Activated CD4-positive, alpha-beta memory T cell treated with anti-CD3 and anti-CD28 coated beads, Interleukin-2, amount 10 ng/mL, durations not matched to agents 7 days and 5 days (primary cell): Measurements from ENCODE around the gene NMNAT3. TPM values are rescaled to one million over a fixed set of nuclear protein-coding genes. Genes with fewer than 3 reads are reported as not detected.

Source experiments
- CTCF ChIA-PET: fragments of 350-600 bp; sonication (Branson Sonifier 250); formaldehyde crosslinking; loops from one replicate; lab custom pipeline; 2021; ENCODE audit warnings: antibody characterized with exemption, inconsistent platforms; lab: Charles Lee
- POLR2A ChIA-PET: fragments of 350-600 bp; sonication (Branson Sonifier 250); formaldehyde crosslinking; loops from one replicate; lab custom pipeline; 2021; ENCODE audit warnings: antibody characterized with exemption; lab: Charles Lee
- DNase-seq: peaks from one replicate; pipeline ENCODE4 v3.0.0-alpha.2; 2020
- H3K27ac Mint-ChIP-seq: one replicate; pipeline ENCODE4 v1.8.0; 2021; ENCODE audit warnings: mild to moderate bottlenecking, mixed read lengths
- H3K27me3 Mint-ChIP-seq: one replicate; pipeline ENCODE4 v1.8.0; 2021; ENCODE audit warnings: mixed read lengths
- H3K36me3 Mint-ChIP-seq: one replicate; pipeline ENCODE4 v1.8.0; 2021; ENCODE audit warnings: low read depth, mixed read lengths
- H3K4me1 Mint-ChIP-seq: one replicate; pipeline ENCODE4 v1.8.0; 2021; ENCODE audit warnings: mixed read lengths
- H3K4me3 Mint-ChIP-seq: one replicate; pipeline ENCODE4 v1.8.0; 2021; ENCODE audit warnings: mild to moderate bottlenecking, mixed read lengths
- H3K9me3 Mint-ChIP-seq: one replicate; pipeline ENCODE4 v1.8.0; 2021; ENCODE audit warnings: mixed read lengths
- total RNA-seq, 2 experiments: library from RNA; stranded (reverse); gene quantifications; one replicate each; pipeline ENCODE4 v1.2.3, GENCODE V29; 2021

The NMNAT3 gene
- total RNA-seq, 2 experiments from 2014 or later = 0.15 to 0.18 TPM

DNA sequence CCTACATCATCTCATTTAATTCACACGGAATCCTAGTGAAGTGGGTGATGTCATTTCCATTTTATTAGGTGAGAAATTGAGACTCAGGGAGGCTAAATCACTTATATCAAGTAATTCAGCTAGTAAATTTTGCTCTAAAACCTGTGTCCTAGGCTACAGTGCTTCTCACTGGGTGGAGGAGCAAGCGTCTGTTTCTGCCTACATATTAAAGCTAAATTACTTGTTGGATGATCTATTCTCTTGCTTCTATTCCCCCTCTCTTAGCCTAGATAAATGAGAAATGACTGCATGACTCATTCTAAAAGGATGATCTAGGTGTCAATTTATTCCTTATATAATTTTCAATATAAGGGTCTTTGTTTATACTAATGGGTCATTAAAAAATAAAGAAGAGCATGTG is 100.4 kb downstream of the NMNAT3 start:
- H3K4me3 Mint-ChIP-seq = no peak overlapping the region
- POLR2A ChIA-PET = no interaction called here
- no peak overlapping the region for H3K27ac Mint-ChIP-seq
- H3K4me1 Mint-ChIP-seq = no peaks in the 10 kb centered on the region
- DNase-seq = no peak
- CTCF ChIA-PET = no interaction called here
- no peaks in the 10 kb centered on the region for H3K36me3 Mint-ChIP-seq
- no peaks in the 10 kb centered on the region for H3K9me3 Mint-ChIP-seq
- peaks cover 2% of the 10 kb centered on the region for H3K27me3 Mint-ChIP-seq

GRCh38 chr3:139574026-139574947 is 103.5 kb downstream of the NMNAT3 start:
- Mint-ChIP-seq H3K4me3 (no peak overlapping the region), H3K27ac (no peak overlapping the region), H3K27me3 (peaks cover under 1% of the 10 kb centered on the region), H3K36me3 (no peaks in the 10 kb centered on the region), H3K9me3 (no peaks in the 10 kb centered on the region), H3K4me1 (no peaks in the 10 kb centered on the region)
- no peak for DNase-seq
- POLR2A ChIA-PET = no interaction called here
- CTCF ChIA-PET = no interaction called here

- Mint-ChIP-seq H3K9me3 (no peaks in the 10 kb centered on the region), H3K4me3 (no peak overlapping the region), H3K36me3 (no peaks in the 10 kb centered on the region), H3K27me3 (no peaks in the 10 kb centered on the region), H3K27ac (no peak overlapping the region), H3K4me1 (no peaks in the 10 kb centered on the region)
- POLR2A ChIA-PET = no interaction called here
- CTCF ChIA-PET = no interaction called here
- DNase-seq = no peak
These were observed 104.7 kb downstream of the NMNAT3 start for GRCh38 chr3:139572847-139573672.

DNA sequence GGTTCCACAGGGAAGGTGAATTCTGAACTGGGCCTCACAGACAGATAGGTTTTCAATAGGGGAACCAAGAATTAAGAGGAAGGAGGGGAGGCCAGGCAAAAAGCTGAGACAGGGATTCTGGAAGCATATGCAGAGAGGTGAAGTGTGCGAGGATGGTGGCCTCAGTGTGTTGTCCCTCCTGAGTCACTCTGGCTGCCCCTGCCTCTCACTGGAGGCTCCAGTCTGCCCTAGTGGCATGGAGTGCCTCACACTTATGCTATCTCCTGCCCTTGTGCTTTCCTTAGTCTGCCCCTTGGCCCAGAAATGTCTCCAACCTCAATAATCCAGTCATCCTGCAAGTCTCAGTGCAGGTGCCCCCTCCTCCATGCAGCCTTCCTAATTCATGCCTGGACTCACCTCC is 106.1 kb downstream of the NMNAT3 start:
- H3K4me1 Mint-ChIP-seq = no peaks in the 10 kb centered on the region
- no peak overlapping the region for H3K27ac Mint-ChIP-seq
- no peaks in the 10 kb centered on the region for H3K36me3 Mint-ChIP-seq
- ChIA-PET POLR2A (no interaction called here), CTCF (no interaction called here)
- no peaks in the 10 kb centered on the region for H3K9me3 Mint-ChIP-seq
- DNase-seq = no peak
- no peak overlapping the region for H3K4me3 Mint-ChIP-seq
- no peaks in the 10 kb centered on the region for H3K27me3 Mint-ChIP-seq

GRCh38 chr3:139564294-139564861 is 113.4 kb downstream of the NMNAT3 start:
- H3K9me3 Mint-ChIP-seq = no peaks in the 10 kb centered on the region
- no peak overlapping the region for H3K4me3 Mint-ChIP-seq
- ChIA-PET CTCF (no interaction called here), POLR2A (no interaction called here)
- no peak overlapping the region for H3K27ac Mint-ChIP-seq
- H3K4me1 Mint-ChIP-seq = no peaks in the 10 kb centered on the region
- no peaks in the 10 kb centered on the region for H3K36me3 Mint-ChIP-seq
- no peaks in the 10 kb centered on the region for H3K27me3 Mint-ChIP-seq
- no peak for DNase-seq

GRCh38 chr3:139561959-139562676 is 115.7 kb downstream of the NMNAT3 start:
- ChIA-PET CTCF (interaction anchor here (0.6 kb wide), 1 partner anchor 1035 kb away, joined by 3 read pairs; no protein-coding TSS in a partner anchor), POLR2A (no interaction called here)
- H3K4me1 Mint-ChIP-seq = no peaks in the 10 kb centered on the region
- no peak overlapping the region for H3K27ac Mint-ChIP-seq
- no peak overlapping the region for H3K4me3 Mint-ChIP-seq
- no peaks in the 10 kb centered on the region for H3K9me3 Mint-ChIP-seq
- DNase-seq = no peak
- no peaks in the 10 kb centered on the region for H3K36me3 Mint-ChIP-seq
- H3K27me3 Mint-ChIP-seq = no peaks in the 10 kb centered on the region

DNA sequence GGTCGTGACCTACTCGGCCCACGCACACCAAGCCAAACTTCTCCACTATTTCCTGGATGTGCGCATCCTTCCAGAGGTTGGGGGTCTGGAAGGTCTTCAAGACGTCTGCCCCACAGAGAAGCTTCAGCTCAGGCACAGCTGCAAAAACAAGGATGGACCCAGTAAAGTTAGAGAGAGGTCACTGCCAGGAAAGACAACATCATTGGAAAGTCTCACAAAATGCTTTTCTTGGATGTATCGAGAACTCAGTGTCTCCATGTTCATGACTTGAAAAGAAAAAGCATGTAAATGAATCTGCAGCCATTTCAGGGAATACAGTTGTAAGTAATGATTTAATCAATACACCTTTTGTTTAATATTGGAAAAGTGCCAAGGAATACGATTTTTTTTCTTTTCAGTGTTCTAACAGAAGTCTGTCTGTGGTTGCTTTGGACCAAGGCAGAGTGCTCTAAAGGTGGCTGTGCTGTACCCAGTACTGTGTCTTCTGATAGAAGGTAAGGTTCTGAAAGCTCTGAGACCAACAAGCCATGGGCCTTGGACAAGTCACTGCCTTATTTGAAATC is 116.4 kb downstream of the NMNAT3 start:
- no peak overlapping the region for H3K27ac Mint-ChIP-seq
- H3K27me3 Mint-ChIP-seq = peaks cover 2% of the 10 kb centered on the region
- no peaks in the 10 kb centered on the region for H3K9me3 Mint-ChIP-seq
- H3K4me1 Mint-ChIP-seq = no peaks in the 10 kb centered on the region
- DNase-seq = no peak
- no peaks in the 10 kb centered on the region for H3K36me3 Mint-ChIP-seq
- CTCF ChIA-PET = interaction anchor here (0.6 kb wide), 1 partner anchor 1034 kb away, joined by 3 read pairs; no protein-coding TSS in a partner anchor
- POLR2A ChIA-PET = no interaction called here
- H3K4me3 Mint-ChIP-seq = no peak overlapping the region

GRCh38 chr3:139560411-139560810 is 117.4 kb downstream of the NMNAT3 start:
- Mint-ChIP-seq H3K4me1 (no peaks in the 10 kb centered on the region), H3K4me3 (no peak overlapping the region), H3K27ac (no peak overlapping the region), H3K27me3 (peaks cover 6% of the 10 kb centered on the region), H3K9me3 (no peaks in the 10 kb centered on the region), H3K36me3 (no peaks in the 10 kb centered on the region)
- DNase-seq = no peak
- ChIA-PET POLR2A (no interaction called here), CTCF (no interaction called here)

DNA sequence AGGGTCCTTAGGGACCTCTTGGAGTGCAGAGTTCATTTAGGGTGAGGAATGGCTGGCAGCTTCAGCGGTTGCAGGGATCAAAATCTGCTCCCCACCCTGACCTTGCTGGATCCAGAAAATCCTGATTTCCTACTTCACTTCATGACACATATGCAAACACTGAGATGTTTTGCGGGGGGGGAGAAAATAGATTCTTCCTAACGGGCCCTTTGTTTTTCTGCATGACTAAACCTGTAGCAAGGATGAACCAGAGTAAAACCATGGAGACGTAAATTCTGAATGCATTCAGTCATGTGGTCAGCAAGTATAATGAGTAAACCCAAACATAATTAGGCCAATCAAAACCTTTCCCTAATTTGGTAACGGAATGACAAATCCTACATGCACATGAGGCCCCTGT is 118.2 kb downstream of the NMNAT3 start:
- Mint-ChIP-seq H3K27me3 (peaks cover 6% of the 10 kb centered on the region), H3K4me3 (no peak overlapping the region), H3K36me3 (no peaks in the 10 kb centered on the region), H3K9me3 (no peaks in the 10 kb centered on the region), H3K27ac (no peak overlapping the region), H3K4me1 (no peaks in the 10 kb centered on the region)
- ChIA-PET POLR2A (no interaction called here), CTCF (no interaction called here)
- no peak for DNase-seq

- ChIA-PET CTCF (no interaction called here), POLR2A (no interaction called here)
- Mint-ChIP-seq H3K4me3 (no peak overlapping the region), H3K4me1 (no peaks in the 10 kb centered on the region), H3K27me3 (peaks cover 6% of the 10 kb centered on the region), H3K27ac (no peak overlapping the region), H3K36me3 (no peaks in the 10 kb centered on the region), H3K9me3 (no peaks in the 10 kb centered on the region)
- no peak for DNase-seq
These were observed 119.2 kb downstream of the NMNAT3 start for GRCh38 chr3:139558351-139559266.

GRCh38 chr3:139557041-139557440 is 120.7 kb downstream of the NMNAT3 start:
- POLR2A ChIA-PET = no interaction called here
- H3K27me3 Mint-ChIP-seq = peaks cover 6% of the 10 kb centered on the region
- no peaks in the 10 kb centered on the region for H3K9me3 Mint-ChIP-seq
- H3K27ac Mint-ChIP-seq = no peak overlapping the region
- CTCF ChIA-PET = no interaction called here
- no peaks in the 10 kb centered on the region for H3K36me3 Mint-ChIP-seq
- H3K4me1 Mint-ChIP-seq = no peaks in the 10 kb centered on the region
- no peak for DNase-seq
- no peak overlapping the region for H3K4me3 Mint-ChIP-seq

DNA sequence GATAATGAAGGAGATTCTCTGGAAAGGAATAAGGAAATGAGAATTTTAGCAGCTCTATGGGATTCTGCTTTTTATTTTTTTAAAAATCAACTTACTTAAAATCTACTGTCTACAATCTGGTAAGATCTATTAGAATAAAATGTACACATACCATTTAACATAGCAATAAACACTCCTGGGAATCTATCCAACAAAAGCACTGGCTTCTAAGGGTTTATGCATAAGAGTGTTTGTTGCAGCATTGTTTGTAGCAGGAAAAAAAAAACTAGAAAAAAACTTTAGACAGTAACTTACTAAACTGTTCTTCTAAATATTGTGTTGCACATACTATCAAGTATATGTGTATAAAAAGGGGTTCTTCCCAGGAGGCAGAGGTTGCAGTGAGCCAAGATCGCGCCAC is 122.5 kb downstream of the NMNAT3 start:
- peaks cover 6% of the 10 kb centered on the region for H3K27me3 Mint-ChIP-seq
- no peaks in the 10 kb centered on the region for H3K36me3 Mint-ChIP-seq
- H3K4me1 Mint-ChIP-seq = no peaks in the 10 kb centered on the region
- no peak overlapping the region for H3K4me3 Mint-ChIP-seq
- POLR2A ChIA-PET = no interaction called here
- CTCF ChIA-PET = no interaction called here
- no peak for DNase-seq
- H3K27ac Mint-ChIP-seq = no peak overlapping the region
- no peaks in the 10 kb centered on the region for H3K9me3 Mint-ChIP-seq
